Mucosa of rectum (tissue), 2 donors: ENCODE measurements around the gene CTSZ.

Source experiments
- H3K27ac ChIP-seq, 2 donors: one replicate each; pipeline ENCODE4 v1.7.0; 2013; ENCODE audit warnings: inconsistent platforms in 2 of 2, low read depth in 2 of 2, low read length in 2 of 2
- H3K27me3 ChIP-seq, 2 donors: one replicate each; pipeline ENCODE4 v1.7.0; 2013; ENCODE audit warnings: low read length in 2 of 2; ENCODE audit not compliant: control insufficient read depth in 2 of 2, insufficient read depth in 2 of 2
- H3K36me3 ChIP-seq, 2 donors: one replicate each; pipeline ENCODE4 v1.7.0; 2013; ENCODE audit warnings: low read length in 2 of 2; ENCODE audit not compliant: control insufficient read depth in 2 of 2, insufficient read depth in 2 of 2
- H3K4me1 ChIP-seq, 2 donors: one replicate each; pipeline ENCODE4 v1.7.0; 2013; ENCODE audit warnings: low read length in 2 of 2, mild to moderate bottlenecking in 1 of 2; ENCODE audit not compliant: control insufficient read depth in 2 of 2, insufficient read depth in 2 of 2
- H3K4me3 ChIP-seq, 2 donors: one replicate each; pipeline ENCODE4 v1.7.0; 2013; ENCODE audit warnings: low read length in 2 of 2
- H3K9ac ChIP-seq, 2 donors: one replicate each; pipeline ENCODE4 v1.7.0; 2013; ENCODE audit warnings: low read length in 2 of 2, low read depth in 1 of 2, mild to moderate bottlenecking in 1 of 2
- H3K9me3 ChIP-seq, 2 donors: one replicate each; pipeline ENCODE4 v1.7.0; 2013; ENCODE audit warnings: low read length in 2 of 2; ENCODE audit not compliant: control insufficient read depth in 2 of 2
- donor health status: healthy.
- donor health status: Normal muscosa, but diverticular disease.

Gene CTSZ

DNA sequence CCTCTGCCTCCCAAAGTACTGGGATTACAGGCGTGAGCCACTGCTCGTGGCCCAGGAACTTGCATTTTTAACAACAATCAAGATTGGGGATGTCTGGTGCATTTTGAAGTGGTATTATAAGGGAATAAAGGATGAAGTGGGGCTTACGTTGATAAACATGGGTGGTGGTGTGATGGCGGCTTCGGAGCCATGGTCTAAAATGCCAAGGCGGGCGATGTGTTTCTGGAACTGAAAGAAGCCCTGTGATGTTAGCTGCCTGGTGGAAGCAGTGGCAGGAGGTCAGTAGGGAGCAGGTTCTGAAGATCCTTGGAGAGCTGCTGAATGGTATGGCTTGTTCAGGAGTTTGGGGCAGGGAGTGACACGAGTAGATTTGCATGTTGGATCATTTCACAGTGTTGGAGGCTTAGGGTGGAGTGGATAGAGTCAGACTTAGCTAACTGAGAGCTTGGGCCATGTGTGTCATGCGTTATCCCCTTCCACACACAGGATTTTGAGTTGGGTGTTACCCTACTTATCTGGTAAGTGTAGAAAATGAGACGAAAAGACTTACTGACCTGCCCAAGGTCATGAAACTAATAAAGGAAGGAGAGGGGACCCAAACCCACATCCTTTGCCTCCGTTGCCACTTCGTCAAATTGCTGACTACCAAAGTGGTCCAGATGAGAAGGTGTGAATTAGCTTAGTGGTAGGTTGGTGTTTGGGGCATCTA lies 24.5 kb downstream of the CTSZ start:
- Histone ChIP-seq H3K9me3 (no peaks in the 10 kb centered on the region), H3K4me1 (peaks cover 8 to 14% of the 10 kb centered on the region in 2 donors), H3K4me3 (peak overlapping the region; percentile 83 to 91), H3K9ac (no peak overlapping the region), H3K27ac (no peak overlapping the region), H3K27me3 (no peaks in the 10 kb centered on the region), H3K36me3 (peaks cover 10 to 15% of the 10 kb centered on the region in 2 donors)

DNA sequence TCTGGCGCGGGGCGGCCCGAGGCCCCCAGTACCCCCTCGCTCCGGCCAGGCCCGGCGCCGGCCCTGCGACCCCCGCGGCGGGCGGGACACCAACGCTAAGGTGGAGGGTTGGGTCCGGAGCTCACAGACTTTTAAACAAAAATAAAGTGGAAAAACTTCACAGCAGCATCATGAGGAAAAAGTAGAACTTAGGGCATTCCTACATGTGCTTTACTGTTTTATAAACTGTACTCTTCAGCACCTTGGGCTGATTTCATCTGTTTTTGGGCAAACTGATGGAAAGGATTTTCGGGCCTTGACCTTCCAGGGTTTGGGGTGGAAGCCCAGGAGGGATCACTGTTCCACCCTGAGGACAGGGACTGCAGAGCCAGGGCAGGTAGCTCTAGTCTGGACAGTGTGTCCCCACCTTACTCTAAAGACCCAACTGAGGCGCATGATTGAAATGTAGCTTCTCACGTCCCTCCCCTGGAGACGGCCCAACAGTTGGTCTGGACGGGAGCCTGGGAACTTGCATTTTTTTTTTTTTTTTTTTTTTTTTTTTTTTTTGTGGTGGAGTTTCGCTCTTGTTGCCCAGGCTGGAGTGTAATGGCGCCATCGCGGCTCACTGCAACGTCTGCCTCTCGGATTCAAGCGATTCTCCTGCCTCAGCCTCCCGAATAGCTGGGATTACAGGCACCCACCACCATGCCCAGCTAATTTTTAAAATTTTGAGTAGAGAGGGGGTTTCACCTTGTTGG lies 25.3 kb downstream of the CTSZ start:
- peaks cover 8 to 14% of the 10 kb centered on the region in 2 donors for H3K4me1 ChIP-seq
- H3K36me3 ChIP-seq = peaks cover 3 to 8% of the 10 kb centered on the region in 2 donors
- no peaks in the 10 kb centered on the region for H3K27me3 ChIP-seq
- no peaks in the 10 kb centered on the region for H3K9me3 ChIP-seq
- H3K27ac ChIP-seq = peak overlapping the region; percentile 28 to 37
- H3K9ac ChIP-seq = peak overlapping the region; percentile 71 to 78
- H3K4me3 ChIP-seq = peak overlapping the region; percentile 83 to 91

DNA sequence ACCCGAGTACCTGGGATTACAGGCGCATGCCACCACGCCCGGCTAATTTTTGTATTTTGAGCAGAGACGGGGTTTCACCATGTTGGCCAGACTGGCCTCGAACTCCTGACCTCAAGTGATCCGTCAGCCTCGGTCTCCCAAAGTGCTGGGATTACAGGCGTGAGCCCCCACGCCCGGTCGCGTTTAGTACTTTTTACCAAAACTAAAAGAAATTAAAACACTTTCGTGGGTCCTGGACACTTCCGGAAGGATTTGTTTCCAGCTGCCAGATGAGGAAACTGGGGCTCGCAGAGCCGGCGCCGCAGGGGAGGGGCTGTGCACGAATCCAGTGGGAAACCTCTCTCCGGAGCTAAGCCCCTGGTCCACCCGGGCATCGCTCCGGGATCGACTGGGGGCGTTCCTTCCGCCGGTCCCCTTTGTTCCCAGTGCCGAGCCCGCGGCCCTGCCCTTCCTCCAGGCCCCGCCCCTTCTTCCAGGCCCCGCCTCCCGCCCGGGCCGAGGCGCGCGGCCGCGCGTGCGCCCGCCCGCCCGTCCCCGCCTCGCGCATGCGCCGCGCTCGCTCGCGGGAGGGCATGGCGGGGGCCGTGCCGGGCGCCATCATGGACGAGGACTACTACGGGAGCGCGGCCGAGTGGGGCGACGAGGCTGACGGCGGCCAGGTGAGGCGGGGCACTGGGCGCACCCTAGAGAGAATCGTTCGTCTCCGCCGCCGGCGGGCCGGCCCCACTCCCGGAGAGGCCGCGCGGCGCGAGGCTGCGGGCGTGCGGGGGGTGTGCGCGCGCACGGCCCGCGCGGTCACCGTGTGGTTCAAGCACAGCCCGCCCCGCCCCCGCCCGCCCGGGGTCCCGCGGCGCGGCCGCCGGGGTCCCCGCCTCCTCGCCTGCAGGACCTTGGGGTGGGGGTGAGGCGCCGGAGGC lies 26.1 kb downstream of the CTSZ start, which contains the start of gene NELFCD:
Gene NELFCD, plus strand, starts transcription at position 546 of the 917 bp plus-strand sequence. Its CDS starts 54 bp downstream, at position 600.
- Histone ChIP-seq H3K27me3 (no peaks in the 10 kb centered on the region), H3K9me3 (no peaks in the 10 kb centered on the region), H3K9ac (peak within 1 kb of the TSS; percentile 74 to 79), H3K36me3 (peaks cover 0 to 4% of the 10 kb centered on the region in 2 donors), H3K4me1 (peaks cover 8 to 14% of the 10 kb centered on the region in 2 donors), H3K4me3 (peak within 1 kb of the TSS; percentile 83 to 91), H3K27ac (peak within 1 kb of the TSS; percentile 78)

DNA sequence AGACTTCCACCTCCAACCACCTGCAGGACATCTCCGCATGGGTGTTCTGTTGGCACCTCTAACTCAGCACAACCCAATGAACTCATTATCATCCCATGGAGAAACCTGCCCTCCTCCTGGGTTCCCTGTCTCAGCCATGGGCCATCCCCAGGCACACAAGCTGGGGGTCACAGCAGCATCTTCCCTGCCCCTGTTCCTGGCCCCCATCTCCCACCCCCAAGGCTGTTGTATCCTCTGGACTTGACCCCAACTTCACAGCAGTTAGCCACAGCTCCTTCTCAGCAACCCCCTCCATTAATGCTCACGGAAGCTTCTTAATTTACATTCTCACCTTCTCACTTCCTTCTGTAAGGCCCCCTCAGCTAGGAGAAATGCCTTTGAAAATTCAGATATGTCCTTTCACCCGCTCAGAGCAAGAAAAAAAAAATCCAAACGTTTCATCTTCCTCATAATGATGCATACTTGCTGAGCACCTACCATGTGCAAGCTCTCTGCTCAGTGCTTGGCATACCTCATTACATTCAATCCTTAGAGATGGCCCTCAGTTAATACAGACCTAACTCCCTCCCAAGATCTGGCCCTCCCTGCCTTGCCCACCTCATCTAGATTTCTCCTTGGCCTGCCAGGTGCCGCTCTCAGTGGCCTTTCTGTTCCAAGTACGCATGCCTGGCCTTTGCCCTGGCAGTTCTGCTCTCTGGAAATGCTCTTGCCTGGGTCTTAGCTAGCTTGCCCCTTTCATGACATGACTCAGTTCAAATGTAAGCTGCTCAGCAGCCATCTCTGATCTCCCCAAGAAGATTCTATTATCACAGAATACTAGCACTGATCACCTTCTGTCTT lies 28.5 kb downstream of the CTSZ start:
- H3K9ac ChIP-seq = no peak overlapping the region
- H3K27ac ChIP-seq = no peak overlapping the region
- no peaks in the 10 kb centered on the region for H3K27me3 ChIP-seq
- no peak overlapping the region for H3K4me3 ChIP-seq
- no peaks in the 10 kb centered on the region for H3K36me3 ChIP-seq
- peaks cover 8% of the 10 kb centered on the region in 2 donors for H3K4me1 ChIP-seq
- H3K9me3 ChIP-seq = no peaks in the 10 kb centered on the region

DNA sequence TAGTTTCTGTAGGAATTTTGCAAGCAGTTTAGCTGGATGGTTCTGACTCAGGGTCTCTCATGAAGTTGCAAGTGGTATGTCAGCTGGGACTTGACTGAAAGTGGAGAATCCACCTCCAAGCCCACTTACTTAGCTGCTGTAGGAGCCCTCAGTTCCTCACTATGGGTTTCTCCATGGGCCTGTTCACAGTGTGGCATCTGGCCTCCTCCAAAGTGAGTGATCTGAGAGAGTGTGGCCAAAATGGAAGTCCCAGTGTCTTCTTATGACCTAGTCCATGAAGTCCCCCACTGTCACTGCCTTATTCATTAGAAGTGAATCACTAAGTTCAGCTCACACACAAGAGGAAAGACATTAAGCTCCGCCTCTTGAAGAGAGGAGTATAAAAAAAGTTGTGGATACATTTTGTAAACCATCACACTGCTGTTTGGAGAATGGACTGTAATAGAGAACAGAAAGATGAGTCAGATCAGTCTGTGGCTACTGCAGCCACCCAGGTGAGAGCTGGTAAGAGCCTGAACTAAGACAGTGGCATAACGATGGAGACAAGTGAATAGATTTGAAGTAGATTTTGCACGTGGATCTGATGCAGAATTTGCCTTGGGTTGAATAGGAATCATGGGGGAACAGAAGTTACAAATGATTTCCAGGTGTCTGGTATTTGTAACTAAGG lies 30.9 kb downstream of the CTSZ start:
- H3K4me3 ChIP-seq = no peak overlapping the region
- no peaks in the 10 kb centered on the region for H3K27me3 ChIP-seq
- H3K9ac ChIP-seq = no peak overlapping the region
- no peak overlapping the region for H3K27ac ChIP-seq
- no peaks in the 10 kb centered on the region for H3K36me3 ChIP-seq
- no peaks in the 10 kb centered on the region for H3K9me3 ChIP-seq
- no peaks in the 10 kb centered on the region for H3K4me1 ChIP-seq

DNA sequence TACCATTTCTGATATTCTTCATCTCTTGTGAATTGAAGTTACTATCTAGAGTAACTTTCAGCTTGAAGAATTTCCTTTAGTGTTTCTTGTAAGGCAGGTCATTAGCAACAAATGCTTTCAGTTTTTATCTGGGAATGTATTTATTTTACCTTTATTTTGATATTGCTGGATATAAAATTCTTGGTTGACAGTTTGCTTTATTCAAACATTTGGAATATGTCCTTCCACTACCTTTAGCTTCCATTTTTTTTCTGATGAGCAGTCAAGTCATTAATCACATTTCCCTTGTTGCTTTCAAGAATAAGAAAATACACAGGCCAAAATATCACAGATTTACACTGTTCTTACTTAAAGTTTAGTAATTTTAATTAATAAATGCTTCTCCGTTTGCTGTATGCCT lies 31.7 kb downstream of the CTSZ start:
- no peaks in the 10 kb centered on the region for H3K27me3 ChIP-seq
- H3K4me1 ChIP-seq = no peaks in the 10 kb centered on the region
- H3K27ac ChIP-seq = no peak overlapping the region
- H3K4me3 ChIP-seq = no peak overlapping the region
- no peaks in the 10 kb centered on the region for H3K36me3 ChIP-seq
- H3K9me3 ChIP-seq = no peaks in the 10 kb centered on the region
- no peak overlapping the region for H3K9ac ChIP-seq

DNA sequence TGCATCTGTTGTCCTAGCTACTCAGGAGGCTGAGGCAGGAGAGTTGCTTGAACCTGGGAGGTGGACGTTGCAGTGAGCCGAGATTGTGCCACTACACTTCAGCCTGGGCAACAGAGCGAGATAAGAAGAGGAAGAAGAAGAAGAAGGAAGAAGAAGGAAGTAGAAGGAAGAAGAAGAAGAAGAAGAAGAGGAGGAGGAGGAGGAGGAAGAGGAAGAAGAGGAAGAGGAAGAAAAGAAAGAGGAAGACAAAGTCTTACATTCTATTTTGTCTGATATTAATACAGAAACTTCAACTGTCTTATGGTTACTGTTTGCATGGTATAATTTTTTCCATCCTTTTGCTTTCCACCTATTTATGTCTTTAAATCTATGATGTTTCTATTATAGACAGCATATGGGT lies 33.2 kb downstream of the CTSZ start:
- Histone ChIP-seq H3K4me1 (no peaks in the 10 kb centered on the region), H3K36me3 (no peaks in the 10 kb centered on the region), H3K9me3 (no peaks in the 10 kb centered on the region), H3K27ac (no peak overlapping the region), H3K4me3 (no peak overlapping the region), H3K27me3 (no peaks in the 10 kb centered on the region), H3K9ac (no peak overlapping the region)

DNA sequence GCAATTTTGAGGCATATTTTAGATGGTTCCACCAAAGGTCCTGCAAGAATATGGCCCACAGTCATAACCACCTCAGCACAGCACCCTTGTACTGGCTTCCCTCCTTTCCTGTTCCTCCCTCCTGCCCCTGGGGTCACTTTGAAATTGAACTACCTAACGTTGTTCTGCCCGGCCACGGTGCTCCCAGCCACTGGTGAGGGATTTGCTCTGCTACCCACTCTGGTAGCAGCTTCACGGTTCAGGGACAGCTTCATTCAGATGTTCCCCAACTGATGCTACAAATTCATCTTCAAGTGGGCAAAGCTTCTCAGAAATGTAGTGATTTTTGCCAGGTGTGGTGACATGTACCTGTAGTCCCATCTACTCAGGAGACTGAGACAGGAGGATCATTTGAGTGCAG lies 33.9 kb downstream of the CTSZ start:
- no peak overlapping the region for H3K4me3 ChIP-seq
- H3K9me3 ChIP-seq = no peaks in the 10 kb centered on the region
- no peak overlapping the region for H3K9ac ChIP-seq
- no peaks in the 10 kb centered on the region for H3K27me3 ChIP-seq
- no peak overlapping the region for H3K27ac ChIP-seq
- H3K4me1 ChIP-seq = no peaks in the 10 kb centered on the region
- H3K36me3 ChIP-seq = no peaks in the 10 kb centered on the region

DNA sequence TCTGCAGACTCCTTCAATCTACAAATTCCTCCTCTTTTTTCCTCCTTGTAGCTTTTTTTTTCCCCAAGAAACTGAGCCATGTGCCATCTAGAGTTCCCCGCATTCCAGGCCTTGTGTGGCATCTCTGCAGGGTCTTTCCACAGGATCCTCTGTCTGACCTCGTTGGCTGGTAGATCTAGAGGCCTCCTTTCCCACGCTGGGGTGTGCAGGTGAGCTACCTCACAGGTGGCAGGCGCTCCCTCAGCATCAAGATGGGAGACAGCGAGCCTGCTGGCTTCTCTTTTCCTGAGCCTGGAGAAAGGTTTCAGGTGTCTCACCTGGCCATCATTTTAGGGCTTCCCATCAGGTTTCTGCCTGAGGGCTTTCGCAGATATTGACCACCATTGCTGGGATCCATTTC lies 35.6 kb downstream of the CTSZ start:
- H3K27me3 ChIP-seq = peaks cover 0 to 3% of the 10 kb centered on the region in 2 donors
- no peak overlapping the region for H3K4me3 ChIP-seq
- no peaks in the 10 kb centered on the region for H3K9me3 ChIP-seq
- no peaks in the 10 kb centered on the region for H3K4me1 ChIP-seq
- H3K27ac ChIP-seq = no peak overlapping the region
- H3K36me3 ChIP-seq = no peaks in the 10 kb centered on the region
- H3K9ac ChIP-seq = no peak overlapping the region
